Subcutaneous abdominal adipose tissue (tissue), 5 donors: ENCODE results near the gene ROPN1B.
"Not testable (repeated sequence)": the region's sequence is repeated elsewhere in the genome, so short reads cannot be mapped to it uniquely, and the experiment has no call there.

Source experiments
- H3K27ac ChIP-seq: one replicate; pipeline ENCODE4 v1.7.0; 2013; ENCODE audit warnings: low read depth, mild to moderate bottlenecking, inconsistent platforms, low read length, moderate library complexity
- H3K27me3 ChIP-seq, 5 donors: one replicate each; pipeline ENCODE4 v1.7.0; 2013; ENCODE audit warnings: low read length in 5 of 5, inconsistent platforms in 1 of 5; ENCODE audit not compliant: control insufficient read depth in 5 of 5, insufficient read depth in 4 of 5
- H3K36me3 ChIP-seq, 5 donors: one replicate each; pipeline ENCODE4 v1.7.0; 2013; ENCODE audit warnings: low read length in 5 of 5; ENCODE audit not compliant: control insufficient read depth in 5 of 5, insufficient read depth in 5 of 5
- H3K4me1 ChIP-seq, 5 donors: one replicate each; pipeline ENCODE4 v1.7.0; 2013; ENCODE audit warnings: low read length in 5 of 5, mild to moderate bottlenecking in 3 of 5, moderate library complexity in 1 of 5; ENCODE audit not compliant: control insufficient read depth in 5 of 5, insufficient read depth in 5 of 5
- H3K4me3 ChIP-seq, 5 donors: one replicate each; pipeline ENCODE4 v1.7.0; 2013; ENCODE audit warnings: low read length in 5 of 5, low read depth in 1 of 5
- H3K9ac ChIP-seq, 5 donors: one replicate each; pipeline ENCODE4 v1.7.0; 2013; ENCODE audit warnings: low read length in 5 of 5, mild to moderate bottlenecking in 4 of 5, moderate library complexity in 3 of 5
- H3K9me3 ChIP-seq, 5 donors: one replicate each; pipeline ENCODE4 v1.7.0; 2013; ENCODE audit warnings: low read length in 5 of 5; ENCODE audit not compliant: control insufficient read depth in 5 of 5
- donor health status: healthy.
- donor health status: healthy.
- donor health status: healthy.
- donor health status: healthy.
- donor health status: healthy.

Gene ROPN1B

DNA sequence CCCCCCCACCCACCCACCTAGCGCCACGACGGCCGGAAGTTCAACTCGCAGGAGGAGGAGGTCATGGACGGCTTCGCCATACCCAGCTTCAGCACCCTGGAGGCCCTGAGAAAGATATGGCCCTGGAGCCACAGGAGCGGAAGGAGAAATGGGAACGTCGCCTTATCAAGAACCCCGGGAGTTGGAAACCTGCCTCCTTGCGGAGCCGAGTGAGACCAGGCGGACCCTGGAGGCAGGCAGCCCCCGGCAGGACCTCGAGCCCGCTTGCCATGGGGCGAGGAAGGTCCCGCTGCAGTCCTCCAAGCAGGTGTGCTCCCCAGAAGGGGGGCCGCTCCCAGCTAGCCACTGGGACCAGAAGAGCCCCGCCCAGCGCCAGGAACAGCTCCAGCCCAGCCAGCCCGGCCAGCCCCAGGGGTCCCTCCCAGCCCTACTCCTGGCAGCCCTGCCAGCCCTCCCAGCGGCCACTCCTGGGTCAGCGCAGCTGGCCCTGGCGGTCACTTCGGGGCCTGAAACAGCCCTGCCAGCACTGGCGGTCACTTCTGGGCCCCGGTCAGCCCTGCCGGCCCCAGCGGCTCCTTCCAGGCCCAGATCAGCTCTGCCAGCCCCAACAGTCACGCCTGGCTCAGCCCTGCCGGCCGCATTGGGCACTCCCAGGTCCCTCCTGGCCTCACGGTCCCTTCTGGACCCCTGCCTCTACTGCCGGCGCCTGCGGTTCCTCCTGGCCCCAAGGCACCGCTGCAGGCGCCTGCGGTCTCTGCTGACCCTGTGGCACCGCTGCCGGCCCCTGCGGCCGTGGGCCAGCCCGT lies 10.3 kb upstream of the ROPN1B start:
- Histone ChIP-seq H3K27me3 (peaks cover 8 to 24% (median 17%) of the 10 kb centered on the region in 5 donors), H3K36me3 (no peaks in the 10 kb centered on the region), H3K9me3 (no peaks in the 10 kb centered on the region), H3K4me1 (no peaks in the 10 kb centered on the region), H3K4me3 (no peak overlapping the region), H3K9ac (no peak overlapping the region), H3K27ac (no peak overlapping the region)

DNA sequence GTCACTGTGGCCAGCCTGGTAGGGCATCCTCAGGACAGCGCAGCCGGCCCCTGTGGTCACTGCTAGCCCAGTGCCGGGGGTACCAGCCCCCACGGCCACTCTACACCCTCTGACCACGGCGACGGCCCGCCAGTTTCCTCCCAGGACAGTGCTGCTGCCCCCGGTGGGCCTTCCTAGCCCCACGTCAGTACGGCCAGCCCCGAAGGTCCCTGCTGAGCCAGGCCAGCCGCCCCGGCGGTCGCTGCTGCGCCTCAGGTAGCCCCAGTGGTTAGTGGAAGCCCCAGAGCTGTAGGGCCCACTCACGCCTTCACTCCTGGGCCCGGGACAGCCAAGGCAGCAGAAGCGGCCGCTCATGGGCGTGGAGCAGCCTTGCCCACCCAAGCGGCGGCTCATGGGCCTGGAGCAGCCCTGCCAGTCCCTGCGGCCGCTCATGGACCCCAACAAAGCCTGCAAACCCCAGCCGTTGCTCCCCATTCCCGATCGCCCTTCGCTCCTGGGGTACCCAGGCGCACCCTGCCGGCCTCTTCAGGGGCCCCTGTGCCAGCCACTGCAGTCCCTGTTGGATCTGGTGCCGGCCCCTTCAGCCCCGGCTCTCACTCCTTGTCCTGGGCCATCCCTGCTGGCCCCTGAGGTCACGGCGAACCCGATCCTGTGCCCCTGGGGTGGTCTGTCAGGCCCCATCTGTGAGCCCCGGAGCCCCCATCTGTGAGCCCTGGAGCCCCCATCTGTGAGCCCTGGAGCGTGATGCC lies 9.5 kb upstream of the ROPN1B start:
- H3K27ac ChIP-seq, result no peak overlapping the region
- no peak overlapping the region for H3K9ac ChIP-seq
- H3K27me3 ChIP-seq, result peaks cover 8 to 24% (median 17%) of the 10 kb centered on the region in 5 donors
- no peaks in the 10 kb centered on the region for H3K4me1 ChIP-seq
- peaks cover 0 to 6% (median 2%) of the 10 kb centered on the region in 5 donors for H3K9me3 ChIP-seq
- H3K36me3 ChIP-seq, result no peaks in the 10 kb centered on the region
- no peak overlapping the region for H3K4me3 ChIP-seq

DNA sequence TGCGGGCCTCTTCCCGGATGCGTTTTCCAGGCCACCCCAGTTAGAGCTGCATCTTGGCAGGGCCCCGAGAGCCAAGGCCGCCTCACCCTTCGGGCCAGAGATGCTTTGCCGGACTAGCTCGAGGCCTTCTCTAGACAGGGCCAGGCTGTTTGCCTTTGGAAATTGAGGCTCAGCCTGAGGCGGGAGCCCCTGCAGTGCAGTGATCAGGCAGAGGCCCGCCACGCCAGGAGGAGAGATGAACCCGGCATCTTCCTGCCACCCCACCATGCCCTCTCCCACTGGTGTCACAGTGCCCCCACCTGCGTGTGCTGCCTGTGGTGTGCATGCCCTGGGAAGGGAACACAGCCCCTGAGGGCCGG lies 8.9 kb upstream of the ROPN1B start:
- Histone ChIP-seq H3K36me3 (no peaks in the 10 kb centered on the region), H3K4me1 (no peaks in the 10 kb centered on the region), H3K4me3 (no peak overlapping the region), H3K9me3 (peaks cover 0 to 6% (median 2%) of the 10 kb centered on the region in 5 donors), H3K9ac (no peak overlapping the region), H3K27me3 (peaks cover 8 to 22% (median 17%) of the 10 kb centered on the region in 5 donors), H3K27ac (no peak overlapping the region)

DNA sequence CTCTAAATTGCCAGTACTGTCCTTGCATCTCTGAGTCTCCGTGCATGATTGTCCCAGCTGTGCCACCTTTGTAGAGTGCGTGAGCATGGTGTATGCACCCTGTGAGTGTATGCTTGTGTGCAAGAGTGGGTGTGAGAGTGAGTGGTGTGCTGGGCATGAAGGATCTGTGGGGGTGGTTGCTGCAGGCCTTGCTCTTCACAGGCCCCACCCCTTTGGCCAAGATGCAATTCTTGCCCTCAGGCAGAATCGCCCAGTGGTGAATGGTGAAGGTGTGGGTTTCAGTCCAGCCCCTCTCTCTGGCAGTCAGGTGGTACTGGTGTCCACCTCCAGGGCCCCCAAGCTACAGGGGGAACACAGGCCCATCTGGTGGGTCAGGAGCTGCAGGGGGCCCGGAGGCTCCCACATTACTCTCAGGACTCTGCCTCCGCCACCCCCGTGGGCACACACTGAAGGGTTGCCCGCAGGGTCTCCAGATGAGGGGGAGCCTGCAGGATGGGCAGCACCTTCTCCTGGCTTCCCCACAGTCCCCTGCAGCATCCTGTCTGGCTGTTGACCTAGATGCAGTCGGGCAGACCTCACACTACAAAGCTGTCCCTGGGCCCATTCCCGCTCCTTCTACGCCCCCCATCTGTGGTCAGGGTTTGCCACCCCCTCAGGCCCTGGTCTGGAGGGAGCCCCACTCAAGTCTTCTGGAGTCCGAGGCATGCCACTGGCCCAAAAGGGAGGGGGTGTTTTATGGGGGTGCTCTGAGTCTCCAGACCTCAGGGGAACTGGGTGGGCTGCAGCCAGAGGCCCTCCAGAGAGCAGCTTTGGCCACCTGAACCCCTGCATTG lies 8.3 kb upstream of the ROPN1B start:
- Histone ChIP-seq H3K36me3 (no peaks in the 10 kb centered on the region), H3K4me1 (no peaks in the 10 kb centered on the region)

DNA sequence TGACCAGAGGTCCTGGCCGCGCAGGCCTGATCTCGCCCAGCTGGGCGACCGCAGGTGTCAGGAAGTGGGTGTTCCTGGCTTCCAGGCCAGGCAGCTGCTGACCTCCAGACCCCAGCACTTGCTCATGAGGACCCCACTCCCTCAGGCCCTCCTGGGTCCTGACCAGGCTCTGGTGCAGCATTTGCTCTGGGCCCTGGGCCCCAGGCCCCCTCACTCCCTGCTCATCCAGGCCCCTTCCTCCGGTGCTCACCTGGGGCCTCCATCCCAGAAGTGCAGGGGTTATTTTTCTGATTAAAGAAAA lies 7.7 kb upstream of the ROPN1B start:
- H3K27me3 ChIP-seq, result peaks cover 8 to 20% (median 17%) of the 10 kb centered on the region in 5 donors

More for the DNA sequence above, 8.3 kb upstream of the ROPN1B start:
- H3K9ac ChIP-seq, result no peak overlapping the region
- peaks cover 0 to 6% (median 2%) of the 10 kb centered on the region in 5 donors for H3K9me3 ChIP-seq
- H3K27me3 ChIP-seq, result peaks cover 8 to 20% (median 17%) of the 10 kb centered on the region in 5 donors
- no peak overlapping the region for H3K4me3 ChIP-seq
- H3K27ac ChIP-seq, result no peak overlapping the region

DNA sequence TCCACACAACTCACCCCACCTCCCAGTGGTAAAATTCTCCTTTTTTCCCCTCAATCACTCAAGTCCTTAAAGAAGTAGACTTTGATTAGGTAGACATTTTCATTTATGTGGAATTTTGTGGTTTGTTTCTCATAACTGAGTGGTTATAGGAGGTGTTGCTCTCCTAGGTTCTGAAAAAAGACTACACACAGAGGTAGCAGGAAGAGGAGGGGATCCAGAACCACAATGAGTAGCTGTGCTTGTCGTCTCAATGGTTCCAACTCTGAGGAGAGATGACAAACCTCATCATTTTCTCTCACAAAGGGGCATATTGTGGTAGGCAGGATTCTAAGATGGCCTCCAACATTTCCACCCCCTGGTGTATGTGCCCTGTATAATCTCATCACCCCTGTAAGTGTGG lies 5.1 kb upstream of the ROPN1B start:
- not testable (repeated sequence) for H3K27ac ChIP-seq, H3K36me3 ChIP-seq, H3K4me1 ChIP-seq, H3K4me3 ChIP-seq, H3K9ac ChIP-seq, H3K9me3 ChIP-seq
- peaks cover 4 to 16% (median 13%) of the 10 kb centered on the region in 5 donors for H3K27me3 ChIP-seq

More for the DNA sequence above, 7.7 kb upstream of the ROPN1B start:
- Histone ChIP-seq H3K27ac (no peak overlapping the region), H3K9ac (no peak overlapping the region), H3K36me3 (no peaks in the 10 kb centered on the region), H3K9me3 (peaks cover 0 to 6% (median 2%) of the 10 kb centered on the region in 5 donors), H3K4me3 (no peak overlapping the region), H3K4me1 (no peaks in the 10 kb centered on the region)

DNA sequence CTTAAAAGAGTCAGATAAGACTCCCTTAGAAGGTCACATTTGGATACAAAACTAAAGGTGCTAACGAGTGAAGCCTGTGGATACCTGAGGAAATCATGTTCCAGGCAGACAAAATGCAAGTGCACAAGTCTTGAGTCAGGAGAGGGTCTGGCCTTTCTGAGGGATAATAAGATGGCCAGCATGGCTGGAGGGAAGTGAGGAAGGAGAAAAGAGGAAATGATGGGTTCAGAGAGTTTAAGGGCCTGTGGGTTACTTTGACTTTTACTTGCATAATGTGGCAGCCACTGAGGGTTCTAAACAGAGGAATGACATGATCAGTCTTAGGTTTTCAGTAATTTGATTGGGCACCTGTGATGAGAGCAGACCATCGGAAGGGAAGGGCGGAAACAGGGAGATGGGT lies 3.5 kb upstream of the ROPN1B start:
- H3K4me1 ChIP-seq, result no peaks in the 10 kb centered on the region
- H3K4me3 ChIP-seq, result no peak overlapping the region
- H3K27ac ChIP-seq, result no peak overlapping the region
- H3K9me3 ChIP-seq, result peaks cover 0 to 6% (median 2%) of the 10 kb centered on the region in 5 donors
- H3K36me3 ChIP-seq, result no peaks in the 10 kb centered on the region
- H3K27me3 ChIP-seq, result peaks cover 3 to 7% (median 5%) of the 10 kb centered on the region in 5 donors
- no peak overlapping the region for H3K9ac ChIP-seq

DNA sequence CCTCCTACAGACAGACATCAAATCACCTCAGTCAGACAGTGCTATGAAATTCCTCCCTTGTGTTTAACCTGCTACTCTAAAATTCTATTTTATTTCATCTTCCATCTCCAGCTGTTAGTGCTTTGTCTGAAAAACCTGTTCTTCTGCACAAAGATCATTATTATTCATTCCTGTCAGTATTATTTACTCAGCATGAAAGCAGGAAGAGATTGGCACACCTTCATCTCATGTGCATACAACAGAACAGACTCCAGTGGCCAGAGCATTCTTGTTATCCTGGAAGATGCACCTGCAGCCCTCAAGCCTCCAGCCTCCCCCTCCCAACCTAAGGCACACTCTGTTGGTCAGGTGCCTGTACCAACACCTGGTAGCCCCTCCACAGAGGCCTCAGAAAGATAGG lies 1.8 kb upstream of the ROPN1B start:
- no peak overlapping the region for H3K27ac ChIP-seq
- H3K36me3 ChIP-seq, result no peaks in the 10 kb centered on the region
- peaks cover 0 to 5% (median 4%) of the 10 kb centered on the region in 5 donors for H3K4me1 ChIP-seq
- H3K27me3 ChIP-seq, result peaks cover 2 to 11% (median 7%) of the 10 kb centered on the region in 5 donors
- no peak overlapping the region for H3K4me3 ChIP-seq
- H3K9me3 ChIP-seq, result peaks cover 0 to 6% (median 2%) of the 10 kb centered on the region in 5 donors
- H3K9ac ChIP-seq, result no peak overlapping the region

DNA sequence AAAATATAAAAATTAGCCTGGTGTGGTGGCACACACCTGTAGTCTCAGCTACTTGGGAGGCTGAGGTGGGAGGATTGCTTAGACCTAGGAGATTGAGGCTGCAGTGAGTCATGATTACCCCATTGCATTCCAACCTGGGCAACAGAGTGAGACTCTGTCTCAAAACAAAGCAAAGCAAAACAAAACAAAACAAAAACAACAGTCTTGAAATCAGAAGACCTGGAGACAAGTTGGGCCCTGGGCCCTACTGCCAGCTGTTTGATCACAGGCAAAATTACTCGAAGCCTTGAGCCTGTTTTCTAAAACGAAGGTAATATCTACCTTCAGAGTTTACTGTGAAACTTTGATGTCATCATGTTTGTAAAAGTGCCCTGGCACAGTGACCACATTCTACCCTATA lies 857 bp upstream of the ROPN1B start:
- not testable (repeated sequence) for H3K27ac ChIP-seq, H3K4me3 ChIP-seq, H3K4me1 ChIP-seq, H3K9ac ChIP-seq, H3K9me3 ChIP-seq, H3K27me3 ChIP-seq, H3K36me3 ChIP-seq
